Measurements from ENCODE around the gene GLCE. TPM values are rescaled to one million over a fixed set of nuclear protein-coding genes. Genes with fewer than 3 reads are reported as not detected.

Gene GLCE
- total and polyA plus RNA-seq, 2 donors (not counting 1 experiment from before 2014, with no cell fraction given): 21.7 to 23.9 TPM

- Histone ChIP-seq H3K4me3 (replicated peaks in 1 of 4; ENCODE audit: control extremely low read depth in 1 of 4, insufficient read depth in 1 of 4, low read depth in 3 of 4, low read length in 4 of 4) (no peak overlapping the region), H4K20me1 (ENCODE audit: control insufficient read depth, extremely low read depth, insufficient read depth, low read length) (no peaks in the 10 kb centered on the region), H3K4me1 (ENCODE audit: control insufficient read depth, extremely low read depth, insufficient read depth, low read length) (no peaks in the 10 kb centered on the region), H3K9ac (ENCODE audit: insufficient read depth, low read length) (no peak overlapping the region), H2AFZ (ENCODE audit: low read length) (no peak overlapping the region), H3K27me3 (ENCODE audit: control insufficient read depth, insufficient read depth, low read length) (no peaks in the 10 kb centered on the region), H3K36me3 (ENCODE audit: control insufficient read depth, insufficient read depth, low read length) (no peaks in the 10 kb centered on the region), H3K4me2 (ENCODE audit: extremely low read depth, insufficient read depth, low read length) (no peak overlapping the region), H3K79me2 (ENCODE audit: control insufficient read depth, insufficient read depth, low read length) (no peaks in the 10 kb centered on the region), H3K27ac (ENCODE audit: insufficient read depth, low read length) (no peak overlapping the region), H3K9me3 (ENCODE audit: control insufficient read depth, insufficient read depth, low read depth, low read length) (no peaks in the 10 kb centered on the region)
- no peak for DNase-seq (ENCODE audit: low read depth in 2 of 2)
- TF ChIP-seq EZH2 (IDR thresholded peaks at IDR 0.05; ENCODE audit: low read length, missing control alignments) (no peak), CTCF (conservative IDR thresholded peaks at IDR 0.05 in 1 of 2, IDR thresholded peaks at IDR 0.05 in 1 of 2; ENCODE audit: low read depth in 1 of 2, low read length in 2 of 2) (no peak)
Observed at GRCh38 chr15:69280783-69281182, 120.3 kb downstream of the GLCE start.

GRCh38 chr15:69282104-69282743, 121.8 kb downstream of the GLCE start:
- TF ChIP-seq EZH2 (IDR thresholded peaks at IDR 0.05; ENCODE audit: low read length, missing control alignments) (no peak), CTCF (conservative IDR thresholded peaks at IDR 0.05 in 1 of 2, IDR thresholded peaks at IDR 0.05 in 1 of 2; ENCODE audit: low read depth in 1 of 2, low read length in 2 of 2) (no peak)
- no peaks in the 10 kb centered on the region for H3K36me3 ChIP-seq (ENCODE audit: control insufficient read depth, insufficient read depth, low read length)
- H4K20me1 ChIP-seq (ENCODE audit: control insufficient read depth, extremely low read depth, insufficient read depth, low read length): no peaks in the 10 kb centered on the region
- no peaks in the 10 kb centered on the region for H3K9me3 ChIP-seq (ENCODE audit: control insufficient read depth, insufficient read depth, low read depth, low read length)
- H2AFZ ChIP-seq (ENCODE audit: low read length): no peak overlapping the region
- no peak overlapping the region for H3K4me3 ChIP-seq (replicated peaks in 1 of 4; ENCODE audit: control extremely low read depth in 1 of 4, insufficient read depth in 1 of 4, low read depth in 3 of 4, low read length in 4 of 4)
- H3K27ac ChIP-seq (ENCODE audit: insufficient read depth, low read length): no peak overlapping the region
- no peaks in the 10 kb centered on the region for H3K27me3 ChIP-seq (ENCODE audit: control insufficient read depth, insufficient read depth, low read length)
- no peaks in the 10 kb centered on the region for H3K4me1 ChIP-seq (ENCODE audit: control insufficient read depth, extremely low read depth, insufficient read depth, low read length)
- DNase-seq (ENCODE audit: low read depth in 2 of 2): no peak
- no peak overlapping the region for H3K4me2 ChIP-seq (ENCODE audit: extremely low read depth, insufficient read depth, low read length)
- H3K79me2 ChIP-seq (ENCODE audit: control insufficient read depth, insufficient read depth, low read length): no peaks in the 10 kb centered on the region
- no peak overlapping the region for H3K9ac ChIP-seq (ENCODE audit: insufficient read depth, low read length)

GRCh38 chr15:69285834-69286233, 125.4 kb downstream of the GLCE start:
- no peak overlapping the region for H3K9ac ChIP-seq (ENCODE audit: insufficient read depth, low read length)
- no peaks in the 10 kb centered on the region for H4K20me1 ChIP-seq (ENCODE audit: control insufficient read depth, extremely low read depth, insufficient read depth, low read length)
- no peaks in the 10 kb centered on the region for H3K79me2 ChIP-seq (ENCODE audit: control insufficient read depth, insufficient read depth, low read length)
- no peaks in the 10 kb centered on the region for H3K9me3 ChIP-seq (ENCODE audit: control insufficient read depth, insufficient read depth, low read depth, low read length)
- TF ChIP-seq EZH2 (IDR thresholded peaks at IDR 0.05; ENCODE audit: low read length, missing control alignments): no peak
- TF ChIP-seq CTCF (conservative IDR thresholded peaks at IDR 0.05 in 1 of 2, IDR thresholded peaks at IDR 0.05 in 1 of 2; ENCODE audit: low read depth in 1 of 2, low read length in 2 of 2): no peak
- no peak overlapping the region for H3K27ac ChIP-seq (ENCODE audit: insufficient read depth, low read length)
- H3K4me1 ChIP-seq (ENCODE audit: control insufficient read depth, extremely low read depth, insufficient read depth, low read length): no peaks in the 10 kb centered on the region
- H3K4me3 ChIP-seq (replicated peaks in 1 of 4; ENCODE audit: control extremely low read depth in 1 of 4, insufficient read depth in 1 of 4, low read depth in 3 of 4, low read length in 4 of 4): no peak overlapping the region
- H3K4me2 ChIP-seq (ENCODE audit: extremely low read depth, insufficient read depth, low read length): no peak overlapping the region
- no peaks in the 10 kb centered on the region for H3K27me3 ChIP-seq (ENCODE audit: control insufficient read depth, insufficient read depth, low read length)
- H3K36me3 ChIP-seq (ENCODE audit: control insufficient read depth, insufficient read depth, low read length): no peaks in the 10 kb centered on the region
- DNase-seq (ENCODE audit: low read depth in 2 of 2): no peak
- H2AFZ ChIP-seq (ENCODE audit: low read length): no peak overlapping the region

Measured in fibroblast of lung (primary cell).